Panc1 (cell line): ENCODE results near the gene CDK5. TPM values are rescaled to one million over a fixed set of nuclear protein-coding genes. Genes with fewer than 3 reads are reported as not detected.

Experiments
- ATAC-seq: fragments of 200-7000 bp; cut with Tn5 transposase; 2 replicates; pipeline ENCODE4 v1.9.1; 2020; ENCODE audit warnings: mild to moderate bottlenecking, moderate library complexity
- BruUV-seq: library from RNA; stranded (reverse); fragments of 400-500 nt; replicated peaks from 2 replicates; lab custom pipeline; 2021; lab: Mats Ljungman, UMichigan
- CTCF ChIA-PET: fragments of 300-600 bp; sonication (Branson Sonifier 250); formaldehyde crosslinking; loops from one replicate; lab custom pipeline; 2022; ENCODE audit warnings: antibody characterized with exemption; lab: Charles Lee
- POLR2A ChIA-PET: fragments of 300-600 bp; sonication (Branson Sonifier 250); formaldehyde crosslinking; loops from one replicate; lab custom pipeline; 2022; ENCODE audit warnings: antibody characterized with exemption; lab: Charles Lee
- DNase-seq: peaks from one replicate; pipeline ENCODE4 v3.0.0-alpha.2; 2010; ENCODE audit warnings: low read depth, low spot score
- H3K27ac ChIP-seq: 2 replicates; pipeline ENCODE4 v1.5.1; 2011; ENCODE audit warnings: mild to moderate bottlenecking, low read length, inconsistent platforms
- H3K27me3 ChIP-seq: fragments of 200-500 bp; sonication (Bioruptor generic); 2 replicates; pipeline ENCODE4 v1.6.0; 2014; ENCODE audit warnings: low read length, inconsistent platforms; ENCODE audit not compliant: control insufficient read depth, insufficient read depth
- H3K36me3 ChIP-seq: fragments of 200-500 bp; sonication (Bioruptor generic); 2 replicates; pipeline ENCODE4 v1.5.1; 2014; ENCODE audit warnings: inconsistent platforms, mild to moderate bottlenecking, low read length, moderate library complexity; ENCODE audit not compliant: control insufficient read depth, insufficient read depth
- H3K4me1 ChIP-seq: 2 replicates; pipeline ENCODE4 v1.5.1; 2011; ENCODE audit warnings: inconsistent platforms, mild to moderate bottlenecking, low read length, moderate library complexity; ENCODE audit not compliant: control insufficient read depth, insufficient read depth
- H3K4me3 ChIP-seq, 2 experiments: 2 replicates each; pipeline ENCODE4 v1.5.1; 2011 to 2012; ENCODE audit warnings: low read depth in 2 of 2, low read length in 2 of 2, mild to moderate bottlenecking in 2 of 2, inconsistent platforms in 1 of 2, moderate library complexity in 1 of 2
- H3K9me3 ChIP-seq: fragments of 200-500 bp; sonication (Bioruptor generic); 2 replicates; pipeline ENCODE4 v1.5.1; 2014; ENCODE audit warnings: low read depth, mild to moderate bottlenecking, inconsistent platforms, low read length, moderate library complexity; ENCODE audit not compliant: control insufficient read depth, insufficient read depth
- POLR2AphosphoS5 ChIP-seq: IDR thresholded peaks from 2 replicates; pipeline ENCODE4 v1.6.1; 2012; ENCODE audit warnings: mild to moderate bottlenecking, low read depth, low read length, moderate library complexity
- SIN3A ChIP-seq: IDR thresholded peaks from 2 replicates; pipeline ENCODE4 v1.6.1; 2012; ENCODE audit warnings: low read depth, mild to moderate bottlenecking, low read length, moderate library complexity, borderline replicate concordance; ENCODE audit not compliant: insufficient read depth
- TCF7L2 ChIP-seq: IDR thresholded peaks from 2 replicates; pipeline ENCODE4 v1.6.1; 2011; ENCODE audit warnings: mild to moderate bottlenecking, low read depth, low read length, inconsistent platforms
- in situ Hi-C: cut with HindIII; loops from 2 replicates; pipeline ENCODE4 v1.10.0; 2016; ENCODE audit warnings: low sequenced_read_pairs, low pct_unique_long_range_greater_than_20kb
- intact Hi-C: fragments of 100-400 bp; cut with micrococcal nuclease; formaldehyde crosslinking; loops from one replicate; pipeline ENCODE4 v1.10.0; 2022; ENCODE audit not compliant: unreplicated experiment
- total RNA-seq: library from RNA; stranded (reverse); gene quantifications from one replicate; pipeline ENCODE4 v1.2.1, GENCODE V29; 2021; ENCODE audit not compliant: unreplicated experiment
- TF ChIP-seq, protein P1 (sequence below): fragments of 450-650 bp; IDR thresholded peaks from 2 replicates; pipeline ENCODE4 v1.5.1; 2017; ENCODE audit warnings: mild to moderate bottlenecking
- TF ChIP-seq, protein P2 (sequence below), 2 experiments: IDR thresholded peaks; 2 replicates each; pipeline ENCODE4 v1.6.1; 2011 to 2012; ENCODE audit warnings: low read depth in 2 of 2, control low read depth in 1 of 2, low read length in 1 of 2, mild to moderate bottlenecking in 1 of 2, moderate library complexity in 1 of 2; ENCODE audit not compliant: insufficient read depth in 1 of 2

CDK5 gene
- total RNA-seq, 1 experiment from 2014 or later = 25.6 TPM

DNA sequence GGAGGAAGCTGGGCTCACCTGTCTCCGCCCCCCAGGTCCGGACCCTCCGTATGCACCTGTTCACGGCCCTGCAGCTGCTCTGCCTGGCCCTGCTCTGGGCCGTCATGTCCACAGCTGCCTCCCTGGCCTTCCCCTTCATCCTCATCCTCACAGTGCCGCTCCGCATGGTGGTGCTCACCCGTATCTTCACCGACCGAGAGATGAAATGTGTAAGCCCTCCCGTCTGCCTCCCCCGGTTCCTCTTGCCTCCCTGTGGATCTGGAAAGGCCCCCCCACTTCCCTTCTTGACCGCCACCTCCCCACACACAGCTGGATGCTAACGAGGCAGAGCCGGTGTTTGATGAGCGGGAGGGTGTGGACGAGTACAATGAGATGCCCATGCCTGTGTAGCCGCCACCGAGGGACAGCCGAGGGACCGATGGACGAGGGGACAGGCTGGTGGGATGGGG lies 18.3 kb upstream of the CDK5 start:
- CTCF ChIA-PET = interaction anchor here (0.7 to 1.4 kb wide), 3 partner anchors 12 to 67 kb away, joined by 3 read pairs; no protein-coding TSS in a partner anchor
- H3K9me3 ChIP-seq = no peaks in the 10 kb centered on the region
- H3K36me3 ChIP-seq = no peaks in the 10 kb centered on the region; the same call in 1 of the 2 replicates
- H3K27me3 ChIP-seq = no peaks in the 10 kb centered on the region
- ATAC-seq (no peak), DNase-seq (no peak)
- no peak overlapping the region for H3K4me3 ChIP-seq
- peak overlapping the region; percentile 91 for H3K27ac ChIP-seq
- BruUV-seq = TSS peak; percentile 84
- no peak for TF ChIP-seq TCF7L2
- no peak for TF ChIP-seq SIN3A
- TF ChIP-seq POLR2AphosphoS5 = no peak; the same call in 1 of the 2 replicates
- TF ChIP-seq, protein P1, sequence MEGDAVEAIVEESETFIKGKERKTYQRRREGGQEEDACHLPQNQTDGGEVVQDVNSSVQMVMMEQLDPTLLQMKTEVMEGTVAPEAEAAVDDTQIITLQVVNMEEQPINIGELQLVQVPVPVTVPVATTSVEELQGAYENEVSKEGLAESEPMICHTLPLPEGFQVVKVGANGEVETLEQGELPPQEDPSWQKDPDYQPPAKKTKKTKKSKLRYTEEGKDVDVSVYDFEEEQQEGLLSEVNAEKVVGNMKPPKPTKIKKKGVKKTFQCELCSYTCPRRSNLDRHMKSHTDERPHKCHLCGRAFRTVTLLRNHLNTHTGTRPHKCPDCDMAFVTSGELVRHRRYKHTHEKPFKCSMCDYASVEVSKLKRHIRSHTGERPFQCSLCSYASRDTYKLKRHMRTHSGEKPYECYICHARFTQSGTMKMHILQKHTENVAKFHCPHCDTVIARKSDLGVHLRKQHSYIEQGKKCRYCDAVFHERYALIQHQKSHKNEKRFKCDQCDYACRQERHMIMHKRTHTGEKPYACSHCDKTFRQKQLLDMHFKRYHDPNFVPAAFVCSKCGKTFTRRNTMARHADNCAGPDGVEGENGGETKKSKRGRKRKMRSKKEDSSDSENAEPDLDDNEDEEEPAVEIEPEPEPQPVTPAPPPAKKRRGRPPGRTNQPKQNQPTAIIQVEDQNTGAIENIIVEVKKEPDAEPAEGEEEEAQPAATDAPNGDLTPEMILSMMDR = no peak
- TF ChIP-seq, protein P2, sequence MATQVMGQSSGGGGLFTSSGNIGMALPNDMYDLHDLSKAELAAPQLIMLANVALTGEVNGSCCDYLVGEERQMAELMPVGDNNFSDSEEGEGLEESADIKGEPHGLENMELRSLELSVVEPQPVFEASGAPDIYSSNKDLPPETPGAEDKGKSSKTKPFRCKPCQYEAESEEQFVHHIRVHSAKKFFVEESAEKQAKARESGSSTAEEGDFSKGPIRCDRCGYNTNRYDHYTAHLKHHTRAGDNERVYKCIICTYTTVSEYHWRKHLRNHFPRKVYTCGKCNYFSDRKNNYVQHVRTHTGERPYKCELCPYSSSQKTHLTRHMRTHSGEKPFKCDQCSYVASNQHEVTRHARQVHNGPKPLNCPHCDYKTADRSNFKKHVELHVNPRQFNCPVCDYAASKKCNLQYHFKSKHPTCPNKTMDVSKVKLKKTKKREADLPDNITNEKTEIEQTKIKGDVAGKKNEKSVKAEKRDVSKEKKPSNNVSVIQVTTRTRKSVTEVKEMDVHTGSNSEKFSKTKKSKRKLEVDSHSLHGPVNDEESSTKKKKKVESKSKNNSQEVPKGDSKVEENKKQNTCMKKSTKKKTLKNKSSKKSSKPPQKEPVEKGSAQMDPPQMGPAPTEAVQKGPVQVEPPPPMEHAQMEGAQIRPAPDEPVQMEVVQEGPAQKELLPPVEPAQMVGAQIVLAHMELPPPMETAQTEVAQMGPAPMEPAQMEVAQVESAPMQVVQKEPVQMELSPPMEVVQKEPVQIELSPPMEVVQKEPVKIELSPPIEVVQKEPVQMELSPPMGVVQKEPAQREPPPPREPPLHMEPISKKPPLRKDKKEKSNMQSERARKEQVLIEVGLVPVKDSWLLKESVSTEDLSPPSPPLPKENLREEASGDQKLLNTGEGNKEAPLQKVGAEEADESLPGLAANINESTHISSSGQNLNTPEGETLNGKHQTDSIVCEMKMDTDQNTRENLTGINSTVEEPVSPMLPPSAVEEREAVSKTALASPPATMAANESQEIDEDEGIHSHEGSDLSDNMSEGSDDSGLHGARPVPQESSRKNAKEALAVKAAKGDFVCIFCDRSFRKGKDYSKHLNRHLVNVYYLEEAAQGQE (IDR thresholded peaks at IDR 0.05; ENCODE audit: insufficient read depth in 1 of 2, low read depth in 2 of 2, low read length in 1 of 2) = no peak
- intact Hi-C loops (loop anchor here (5.0 kb wide), 1 partner anchor 36 kb away; no protein-coding TSS in a partner anchor), in situ Hi-C loops (no loop called here)
- H3K4me1 ChIP-seq = peaks cover 44% of the 10 kb centered on the region
- POLR2A ChIA-PET = interaction anchor here (1.0 kb wide), 1 partner anchor 15 kb away, joined by 8 read pairs; no protein-coding TSS in a partner anchor

DNA sequence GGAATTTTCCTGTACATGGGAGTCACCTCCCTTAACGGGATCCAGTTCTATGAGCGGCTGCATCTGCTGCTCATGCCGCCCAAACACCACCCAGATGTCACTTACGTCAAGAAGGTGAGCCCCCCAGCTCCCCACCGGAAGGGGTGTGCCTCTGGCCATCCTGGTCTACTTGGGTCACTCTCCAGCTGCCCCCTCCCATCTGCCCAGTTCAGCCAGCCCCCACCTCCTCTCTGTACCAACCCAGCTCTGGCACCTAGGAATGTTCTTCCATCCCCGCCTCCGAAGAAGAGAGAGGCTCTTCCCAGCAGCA lies 17.9 kb upstream of the CDK5 start:
- Histone ChIP-seq H3K27me3 (no peaks in the 10 kb centered on the region), H3K36me3 (no peaks in the 10 kb centered on the region; the same call in 1 of the 2 replicates), H3K9me3 (no peaks in the 10 kb centered on the region), H3K27ac (no peak overlapping the region), H3K4me1 (peaks cover 44% of the 10 kb centered on the region), H3K4me3 (no peak overlapping the region)
- ChIA-PET POLR2A (no interaction called here), CTCF (no interaction called here)
- BruUV-seq = no TSS peak
- DNase-seq = no peak
- ATAC-seq = no peak
- intact Hi-C loops = loop anchor here (5.0 kb wide), 1 partner anchor 37 kb away; no protein-coding TSS in a partner anchor
- TF ChIP-seq, protein P1 = no peak
- TF ChIP-seq POLR2AphosphoS5 (no peak), SIN3A (no peak), TCF7L2 (no peak)
- TF ChIP-seq, protein P2 (IDR thresholded peaks at IDR 0.05; ENCODE audit: insufficient read depth in 1 of 2, low read depth in 2 of 2, low read length in 1 of 2) = no peak
- in situ Hi-C loops = no loop called here
